OCI-LY7 (cell line): ENCODE data around the gene SUSD3. TPM values are rescaled to one million over a fixed set of nuclear protein-coding genes. Genes with fewer than 3 reads are reported as not detected.

Source experiments
- BruUV-seq: library from RNA; stranded (reverse); fragments of 400-500 nt; replicated peaks from 2 replicates; lab custom pipeline; 2021; lab: Mats Ljungman, UMichigan
- CTCF ChIA-PET: fragments of 300-600 bp; sonication (Branson Sonifier 250); formaldehyde crosslinking; loops from one replicate; lab custom pipeline; 2022; ENCODE audit warnings: antibody characterized with exemption; ENCODE audit not compliant: unreplicated experiment; lab: Charles Lee
- POLR2A ChIA-PET: fragments of 300-600 bp; sonication (Branson Sonifier 250); formaldehyde crosslinking; loops from one replicate; lab custom pipeline; 2022; ENCODE audit warnings: antibody characterized with exemption; lab: Charles Lee
- DNase-seq: peaks from one replicate; pipeline ENCODE4 v3.0.0-alpha.2; 2015; ENCODE audit warnings: low spot score
- H2AFZ ChIP-seq: fragments of 200-600 bp; sonication (generic), shearing (Covaris generic); 2 replicates; pipeline ENCODE4 v1.6.1; 2014; ENCODE audit warnings: mild to moderate bottlenecking, antibody characterized with exemption, low read length, moderate library complexity
- H3K27ac ChIP-seq: fragments of 200-600 bp; sonication (generic); 2 replicates; pipeline ENCODE4 v1.5.1; 2014; ENCODE audit warnings: mixed run types, low read depth, mild to moderate bottlenecking, moderate library complexity, low read length, inconsistent platforms; ENCODE audit not compliant: poor library complexity, severe bottlenecking
- H3K36me3 ChIP-seq: fragments of 200-600 bp; sonication (generic); 2 replicates; pipeline ENCODE4 v1.6.1; 2014; ENCODE audit warnings: mild to moderate bottlenecking, antibody characterized with exemption, low read length, moderate library complexity, mixed read lengths; ENCODE audit not compliant: insufficient read depth
- H3K4me1 ChIP-seq: fragments of 200-600 bp; sonication (generic); 2 replicates; pipeline ENCODE4 v1.5.1; 2014; ENCODE audit warnings: mild to moderate bottlenecking, low read length; ENCODE audit not compliant: insufficient read depth, poor library complexity, severe bottlenecking
- H3K4me2 ChIP-seq: fragments of 200-600 bp; sonication (generic); 2 replicates; pipeline ENCODE4 v1.6.1; 2014; ENCODE audit warnings: mild to moderate bottlenecking, low read length
- H3K4me3 ChIP-seq: fragments of 200-600 bp; sonication (generic); 2 replicates; pipeline ENCODE4 v1.5.1; 2014; ENCODE audit warnings: mild to moderate bottlenecking, low read depth, low read length; ENCODE audit not compliant: poor library complexity, severe bottlenecking
- H3K79me2 ChIP-seq: fragments of 200-600 bp; sonication (generic); 2 replicates; pipeline ENCODE4 v1.6.1; 2016; ENCODE audit warnings: low read depth, mild to moderate bottlenecking, low read length, moderate library complexity, mixed read lengths; ENCODE audit not compliant: insufficient read depth
- H3K9me2 ChIP-seq: fragments of 200-600 bp; sonication (generic); 2 replicates; pipeline ENCODE4 v1.6.1; 2016; ENCODE audit warnings: mild to moderate bottlenecking, low read length, mixed read lengths; ENCODE audit not compliant: insufficient read depth
- H3K9me3 ChIP-seq: fragments of 200-600 bp; sonication (generic); 2 replicates; pipeline ENCODE4 v1.6.1; 2014; ENCODE audit warnings: mild to moderate bottlenecking, mixed run types, low read length, mixed read lengths
- H4K20me1 ChIP-seq: fragments of 200-600 bp; sonication (generic); 2 replicates; pipeline ENCODE4 v1.6.1; 2014; ENCODE audit warnings: mild to moderate bottlenecking, antibody characterized with exemption, low read length, moderate library complexity, mixed read lengths; ENCODE audit not compliant: insufficient read depth
- CTCF ChIP-seq: fragments of 200-600 bp; sonication (generic); conservative IDR thresholded peaks from 2 replicates; pipeline ENCODE4 v1.5.1; 2014; ENCODE audit warnings: mild to moderate bottlenecking, antibody characterized with exemption, low read length, moderate library complexity, mixed read lengths
- EZH2phosphoT487 ChIP-seq: fragments of 200-600 bp; sonication (generic); IDR thresholded peaks from 2 replicates; pipeline ENCODE4 v1.6.1; 2018; ENCODE audit warnings: low read depth, borderline replicate concordance, mild to moderate bottlenecking, mixed run types, antibody characterized with exemption, low read length, moderate library complexity, mixed read lengths
- intact Hi-C: fragments of 100-400 bp; cut with micrococcal nuclease; formaldehyde crosslinking; loops from one replicate; pipeline ENCODE4 v1.10.0; 2022; ENCODE audit not compliant: unreplicated experiment
- total RNA-seq, 2 experiments: library from RNA; depleted of rRNA in 1 of 2; stranded (reverse); fragments of >200 nt in 1 of 2; shearing (Covaris generic) in 1 of 2; gene quantifications; 2 replicates each; pipeline ENCODE4 v1.2.3, GENCODE V29; 2014 to 2022

Gene SUSD3
- total RNA-seq, 2 experiments from 2014 or later, result 94.1 to 201 TPM

GRCh38 chr9:93132946-93133680 lies 74.6 kb downstream of the SUSD3 start:
- Histone ChIP-seq H4K20me1 (no peaks in the 10 kb centered on the region), H3K79me2 (no peaks in the 10 kb centered on the region), H3K36me3 (no peaks in the 10 kb centered on the region), H3K9me3 (no peaks in the 10 kb centered on the region), H2AFZ (peak overlapping the region; percentile 82; the same call in 1 of the 2 replicates), H3K9me2 (no peaks in the 10 kb centered on the region), H3K4me3 (peak overlapping the region; percentile 83), H3K27ac (no peak overlapping the region), H3K4me1 (peaks cover 33% of the 10 kb centered on the region), H3K4me2 (peak overlapping the region; percentile 96)
- no TSS peak for BruUV-seq
- intact Hi-C loops, result no loop called here
- ChIA-PET POLR2A (interaction anchor here (1.6 kb wide), 1 partner anchor 13 kb away, joined by 3 read pairs; no protein-coding TSS in a partner anchor), CTCF (no interaction called here)
- DNase-seq, result no peak
- TF ChIP-seq CTCF, result no peak
- no peak for TF ChIP-seq EZH2phosphoT487

- BruUV-seq, result no TSS peak
- Histone ChIP-seq H2AFZ (peak overlapping the region; percentile 82; the same call in 1 of the 2 replicates), H3K4me1 (peaks cover 38% of the 10 kb centered on the region), H4K20me1 (no peaks in the 10 kb centered on the region), H3K4me2 (peak overlapping the region; percentile 96), H3K4me3 (peak overlapping the region; percentile 83), H3K79me2 (no peaks in the 10 kb centered on the region), H3K36me3 (no peaks in the 10 kb centered on the region), H3K9me2 (no peaks in the 10 kb centered on the region), H3K9me3 (no peaks in the 10 kb centered on the region), H3K27ac (no peak overlapping the region)
- intact Hi-C loops, result no loop called here
- DNase-seq, result no peak
- ChIA-PET CTCF (interaction anchor here (0.6 to 0.8 kb wide), 2 partner anchors 18 to 39 kb away, joined by 3 to 6 read pairs; no protein-coding TSS in a partner anchor), POLR2A (interaction anchor here (0.6 to 1.6 kb wide), 2 partner anchors 12 to 27 kb away, joined by 3 read pairs; no protein-coding TSS in a partner anchor)
- TF ChIP-seq EZH2phosphoT487 (no peak), CTCF (no peak)
Measured at GRCh38 chr9:93133681-93134014, 75.1 kb downstream of the SUSD3 start.
